GM19395 (cell line): Measurements from ENCODE around the gene PAAF1.

Experiments
- ATAC-seq: cut with Tn5 transposase; IDR thresholded peaks from one replicate; pipeline ENCODE4 v1.9.1; 2021; ENCODE audit warnings: mild to moderate bottlenecking, moderate library complexity; ENCODE audit not compliant: unreplicated experiment

Gene PAAF1

DNA sequence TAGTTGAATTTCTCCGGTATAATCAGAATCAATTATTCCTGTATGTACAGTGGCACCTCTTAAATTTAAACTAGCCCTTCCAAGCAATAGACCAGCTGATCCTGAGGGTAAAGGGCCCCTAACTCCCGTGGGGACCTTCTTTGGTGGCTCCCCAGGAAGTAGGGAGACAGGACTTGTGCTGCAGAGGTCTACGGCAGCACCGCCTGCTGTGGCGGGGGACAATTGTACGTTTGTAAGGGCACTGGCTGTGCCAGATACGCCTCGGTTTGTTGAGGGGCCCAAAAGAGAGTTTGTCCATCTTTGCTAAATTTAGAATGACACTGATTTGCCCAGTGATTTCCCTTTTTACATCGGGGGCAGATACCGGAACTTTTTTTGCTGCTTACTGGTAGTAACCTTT is 68.1 kb downstream of the PAAF1 start:
- ATAC-seq = no peak

DNA sequence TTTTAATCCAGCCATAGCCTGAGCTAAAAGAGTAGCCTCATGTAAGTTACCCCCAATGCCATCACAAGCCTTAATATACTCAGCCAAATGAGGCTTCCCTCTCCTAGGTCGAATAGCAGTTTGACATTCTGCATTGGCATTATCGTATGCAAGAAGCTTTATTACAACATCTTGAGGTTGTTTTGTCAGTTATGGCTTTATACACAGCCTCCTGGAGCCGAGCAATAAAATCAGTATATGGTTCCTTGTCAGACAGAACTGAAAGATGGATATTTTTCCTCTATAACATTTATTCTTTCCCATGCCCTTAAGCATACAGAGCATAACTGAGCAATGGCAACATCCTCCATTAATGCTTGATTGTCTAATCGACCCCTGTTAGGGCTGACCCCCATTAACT is 68.6 kb downstream of the PAAF1 start:
- ATAC-seq = no peak

DNA sequence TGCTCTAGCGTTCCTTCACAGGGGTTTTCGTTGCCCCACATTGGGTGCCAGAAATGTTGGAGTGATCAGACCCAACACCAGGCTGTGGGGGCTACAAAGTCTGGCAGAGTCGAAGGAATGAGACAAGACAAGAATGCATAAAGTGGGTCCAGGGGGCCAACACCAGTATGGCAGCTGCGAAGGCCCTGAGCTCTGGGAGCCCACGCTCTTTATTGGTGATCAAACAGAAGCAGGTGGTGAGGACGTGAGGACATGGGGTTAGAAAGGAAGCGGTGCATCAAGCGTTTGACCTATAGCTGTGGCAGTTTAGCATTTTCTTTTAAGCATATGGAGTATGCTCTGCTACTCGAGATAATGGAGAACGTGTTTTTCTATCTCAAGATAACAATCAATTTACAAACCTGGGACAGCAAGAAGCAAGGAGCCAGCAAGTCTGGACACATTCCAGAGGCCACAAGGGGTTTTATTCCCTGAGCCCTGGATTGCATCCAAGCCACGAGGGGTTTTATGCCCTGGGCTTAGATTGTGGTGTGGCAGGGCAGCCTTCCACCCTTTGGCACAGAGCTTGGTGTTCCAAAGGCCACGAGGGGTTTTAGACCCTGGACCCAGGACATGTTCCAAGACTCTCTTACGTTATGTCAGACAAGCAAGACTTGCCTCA is 70.1 kb downstream of the PAAF1 start:
- no peak for ATAC-seq

DNA sequence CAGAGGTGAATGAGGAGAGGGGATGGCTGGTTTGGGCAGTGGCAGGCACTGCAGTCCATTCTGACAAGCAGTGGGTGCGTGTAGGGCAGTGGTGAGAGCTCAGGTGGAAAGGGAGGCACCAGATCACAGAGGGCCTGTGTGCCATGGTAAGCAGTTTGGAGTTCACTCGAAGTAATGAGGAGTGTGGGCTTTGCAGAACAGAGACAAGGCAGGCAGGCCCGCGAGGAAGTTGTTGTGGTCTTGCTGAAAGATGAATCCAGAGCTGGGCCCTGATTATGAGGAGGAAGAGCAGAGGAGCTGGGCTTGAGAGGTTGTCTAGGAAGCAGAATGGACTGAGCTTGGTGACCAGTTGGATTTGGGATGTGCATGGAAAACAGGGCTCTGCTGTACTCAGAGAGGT is 72.4 kb downstream of the PAAF1 start:
- no peak for ATAC-seq

DNA sequence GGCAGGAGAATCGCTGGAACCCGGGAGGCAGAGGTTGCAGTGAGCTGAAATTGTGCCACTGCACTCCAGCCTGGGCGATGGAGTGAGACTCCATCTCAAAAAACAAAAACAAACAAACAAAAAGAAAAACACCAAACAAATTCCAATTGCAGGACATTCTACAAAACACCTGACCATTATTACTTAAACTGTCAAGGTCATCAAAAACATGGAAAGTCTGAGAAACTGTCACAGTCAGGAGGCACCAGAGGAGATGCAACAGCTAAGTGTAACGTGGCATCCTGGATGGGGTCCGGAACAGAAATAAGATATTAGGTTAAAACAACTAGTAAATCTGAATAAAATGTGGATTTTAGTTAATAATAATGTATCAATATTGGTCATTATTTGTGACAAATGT is 73.1 kb downstream of the PAAF1 start:
- no peak for ATAC-seq

DNA sequence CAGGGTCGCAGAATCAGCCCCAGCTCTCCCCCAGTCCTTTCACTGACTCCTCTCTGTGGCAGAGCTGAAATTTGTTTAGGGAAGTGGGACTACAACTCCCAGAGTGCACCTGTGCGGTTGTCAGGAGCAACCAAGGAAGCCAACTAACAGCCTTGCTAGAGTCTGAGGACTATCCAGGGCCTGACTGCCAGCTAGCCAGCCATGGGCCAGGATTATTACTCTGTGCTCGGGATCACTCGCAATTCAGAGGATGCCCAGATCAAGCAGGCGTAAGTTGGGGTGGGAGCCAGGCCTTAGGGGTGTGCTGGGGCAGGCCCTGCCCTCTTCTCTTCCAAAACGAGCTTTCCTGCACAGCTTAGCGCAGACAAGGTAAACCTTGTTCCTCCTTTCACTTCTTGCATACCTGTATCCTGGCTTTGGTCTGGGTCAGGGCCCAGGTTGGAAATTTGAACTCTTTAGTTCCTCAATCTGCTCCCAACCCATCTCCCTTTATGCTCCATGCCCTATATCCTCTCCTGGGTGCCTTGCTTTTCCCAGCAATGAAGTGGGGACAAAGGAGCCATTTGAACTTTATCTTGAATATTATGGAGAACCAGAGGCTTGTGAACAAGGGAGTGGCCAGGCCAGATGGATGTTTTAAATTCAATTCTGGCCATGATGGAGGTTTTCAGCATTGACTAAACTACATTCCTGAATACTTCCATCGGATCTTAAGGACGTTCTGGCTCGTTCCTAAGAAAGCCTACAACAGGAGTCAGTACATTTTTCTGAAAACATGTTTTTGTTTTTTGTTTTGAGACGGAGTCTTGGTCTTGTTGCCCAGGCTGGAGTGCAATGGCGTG is 74.3 kb downstream of the PAAF1 start, which contains the start of gene DNAJB13:
TSS of gene DNAJB13 (plus strand) at position 158 of the 842 bp plus-strand sequence. CDS start at position 202, 44 bp downstream.
- ATAC-seq = no peak

DNA sequence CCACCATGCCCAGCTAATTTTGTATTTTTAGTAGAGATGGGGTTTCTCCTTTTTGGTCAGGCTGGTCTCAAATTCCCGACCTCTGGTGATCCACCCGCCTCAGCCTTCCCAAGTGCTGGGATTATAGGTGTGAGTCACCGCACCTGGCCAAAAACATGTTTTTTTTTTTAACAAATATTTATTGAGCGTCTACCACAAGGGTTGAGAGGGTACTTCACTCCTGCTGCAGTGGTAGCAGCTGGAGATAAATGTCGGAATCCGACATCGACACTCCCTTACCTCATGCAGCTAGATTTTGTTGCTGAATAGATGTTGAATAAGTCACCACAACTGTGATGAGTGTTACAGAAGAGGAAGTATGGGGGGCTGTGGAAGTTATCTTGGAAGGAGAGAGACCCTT is 75.0 kb downstream of the PAAF1 start:
- ATAC-seq = no peak

DNA sequence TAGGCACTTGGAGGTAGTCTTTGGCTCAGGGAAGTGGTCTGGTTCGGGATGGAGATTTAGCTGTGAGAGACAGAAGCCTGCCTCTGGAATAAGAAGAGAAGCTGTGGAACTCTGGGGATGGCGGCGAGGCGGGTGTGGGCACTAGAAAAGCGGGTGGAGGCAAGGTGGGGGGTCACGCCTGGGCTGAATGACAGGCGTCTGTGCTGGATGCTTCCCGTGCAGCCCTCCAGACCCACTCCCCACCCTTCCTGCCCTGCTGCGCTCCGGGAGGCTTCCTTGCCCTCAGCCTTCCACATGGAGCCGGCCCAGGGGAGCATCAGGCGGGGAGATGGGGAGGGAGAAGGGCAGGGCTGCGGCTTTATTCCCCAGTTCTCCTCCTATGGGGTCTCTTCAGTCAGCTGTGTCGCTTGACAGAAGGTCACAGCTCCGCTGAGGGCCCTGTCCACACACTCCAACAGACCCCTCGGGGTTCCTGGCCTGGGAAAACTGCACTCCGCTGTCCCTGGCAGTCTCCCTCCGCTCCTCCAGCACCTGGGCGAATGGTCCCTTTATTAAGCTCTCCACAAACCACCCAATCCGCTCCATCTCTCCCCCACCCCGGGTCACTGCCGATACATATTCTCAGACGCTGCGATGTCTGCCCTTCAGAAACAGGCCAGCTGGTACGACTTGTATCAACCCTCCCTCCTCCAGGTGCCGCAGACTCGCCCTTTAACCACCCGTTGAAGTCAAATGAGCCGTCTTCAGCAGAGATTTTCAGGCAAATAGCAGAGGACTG is 80.3 kb downstream of the PAAF1 start:
- no peak for ATAC-seq

DNA sequence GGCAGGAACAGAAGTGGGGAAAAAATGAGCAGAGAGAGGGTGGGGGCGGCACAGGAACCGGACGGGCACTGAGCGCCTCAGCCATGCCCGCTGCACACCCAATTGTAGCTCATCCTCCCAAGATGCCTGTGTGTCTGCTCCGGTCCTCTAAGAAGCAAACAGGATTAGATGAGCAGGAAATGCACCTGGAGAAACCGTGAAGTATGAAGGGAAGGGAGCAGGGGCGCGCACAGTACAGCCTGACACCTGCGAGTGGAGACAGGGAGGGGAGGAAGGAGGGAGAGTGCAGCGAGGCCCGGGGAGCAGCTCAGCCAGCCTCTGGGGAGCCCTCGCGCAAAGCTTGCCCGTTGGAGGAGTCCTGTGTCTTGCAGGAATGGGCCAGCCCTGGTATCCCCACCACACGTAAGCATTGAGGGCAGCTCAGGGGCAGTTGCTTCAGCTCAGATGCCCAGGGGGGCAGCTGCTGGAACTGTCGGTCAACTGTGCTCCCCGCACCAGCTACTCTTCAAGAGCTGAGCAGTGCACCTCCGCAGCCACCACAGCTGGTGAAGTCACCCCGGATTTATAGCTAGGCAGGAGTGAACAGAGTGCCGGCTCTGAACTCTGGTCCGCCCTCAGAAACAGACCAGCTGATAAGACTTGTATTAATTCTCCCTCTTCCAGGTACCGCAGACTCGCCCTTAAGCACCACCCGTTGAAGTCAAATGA is 81.0 kb downstream of the PAAF1 start:
- no peak for ATAC-seq

DNA sequence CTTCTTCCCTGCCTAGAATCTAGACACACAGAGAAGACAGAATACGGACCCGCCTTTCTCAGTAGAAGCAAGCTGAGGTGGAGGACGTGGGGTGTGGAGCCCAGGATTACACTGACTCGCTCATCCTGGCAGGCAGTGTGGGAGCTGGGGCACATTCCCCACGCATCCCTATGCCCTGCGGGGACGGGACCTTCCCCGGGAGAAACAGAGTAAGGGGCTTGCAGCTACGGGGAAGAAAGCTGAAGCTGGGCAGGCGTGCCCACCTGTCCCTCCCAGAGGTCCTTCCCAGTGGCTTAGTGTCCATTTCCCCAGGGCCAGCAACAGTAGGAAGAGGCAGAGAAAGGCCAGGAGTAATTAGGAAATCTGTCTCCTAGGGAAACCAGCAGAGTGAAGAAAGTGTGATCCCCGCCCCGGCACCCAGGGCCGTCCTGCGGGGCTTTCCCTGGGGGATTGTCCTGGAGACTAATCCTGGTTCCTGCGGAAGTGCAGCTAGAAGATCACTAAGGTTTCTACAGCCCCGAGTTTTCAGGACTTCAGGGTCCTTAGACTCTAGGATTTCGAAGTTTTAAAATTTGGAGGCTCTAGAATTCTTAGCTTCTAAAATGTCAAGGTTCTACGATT is 81.8 kb downstream of the PAAF1 start:
- ATAC-seq = no peak

DNA sequence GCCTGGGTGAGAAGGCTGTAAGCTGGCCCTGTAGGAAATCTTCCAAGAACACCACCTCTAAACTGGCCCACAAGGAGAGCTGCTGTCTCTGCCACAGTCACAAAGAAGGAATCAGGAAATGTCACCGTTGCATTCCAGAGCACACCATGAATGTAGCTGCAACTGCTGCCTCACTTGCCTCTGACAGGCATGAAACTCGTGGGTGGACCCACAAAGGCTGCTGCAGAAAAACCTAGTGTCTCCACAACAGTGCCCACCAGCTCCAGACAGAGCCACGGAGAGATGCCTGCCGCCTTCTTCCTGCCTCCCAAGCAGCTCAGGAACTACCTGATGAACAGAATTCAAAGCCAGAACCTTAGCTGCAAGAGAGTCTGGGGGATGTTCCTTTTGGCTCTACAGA is 84.5 kb downstream of the PAAF1 start:
- no peak for ATAC-seq

DNA sequence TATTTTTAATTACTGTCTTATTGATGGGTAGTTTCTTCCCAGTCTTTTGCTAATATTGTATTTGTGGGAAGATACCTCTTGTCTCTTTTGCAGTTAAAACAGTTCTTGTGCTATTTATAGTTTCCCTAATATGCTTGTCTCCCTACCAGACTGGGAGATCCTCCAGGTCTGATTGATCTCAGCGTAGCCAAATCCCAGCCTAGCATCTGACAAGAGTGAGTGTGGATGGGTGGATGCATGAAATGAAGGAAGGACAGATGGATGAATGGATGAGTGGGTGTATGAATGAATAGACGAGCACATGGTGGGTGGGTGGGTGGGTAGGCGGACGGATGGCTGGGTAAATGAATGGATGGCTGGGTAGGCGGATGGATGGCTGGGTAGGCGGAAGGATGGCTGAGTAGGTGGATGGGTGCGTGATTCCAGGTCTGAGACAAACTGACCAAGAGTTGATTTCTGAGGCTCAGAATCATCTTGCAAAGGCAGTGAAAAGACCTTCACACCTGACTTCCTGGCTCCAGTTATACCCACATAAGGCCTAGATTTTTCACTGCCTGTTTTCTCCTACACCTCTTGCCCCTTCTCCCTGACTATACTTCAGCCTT is 85.4 kb downstream of the PAAF1 start:
- ATAC-seq = no peak

DNA sequence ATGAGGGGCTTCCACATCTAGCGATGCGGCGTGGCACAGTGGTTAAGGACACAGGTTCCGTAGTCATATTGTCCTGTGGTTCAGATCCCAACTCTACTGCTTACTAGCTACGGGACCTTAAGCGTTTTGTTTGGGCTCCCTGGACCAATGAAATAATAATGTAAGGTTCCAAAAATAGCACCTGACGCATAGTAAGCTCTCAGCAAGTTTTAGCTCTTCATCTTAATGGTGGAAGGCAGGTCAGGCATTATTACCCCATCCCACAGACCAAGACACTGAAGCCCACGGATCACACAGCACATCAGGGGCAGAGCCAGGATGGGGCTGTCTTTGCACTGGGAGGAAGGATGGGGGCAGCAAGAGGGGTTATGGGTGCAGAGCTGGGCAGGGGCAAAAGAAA is 87.1 kb downstream of the PAAF1 start:
- no peak for ATAC-seq

DNA sequence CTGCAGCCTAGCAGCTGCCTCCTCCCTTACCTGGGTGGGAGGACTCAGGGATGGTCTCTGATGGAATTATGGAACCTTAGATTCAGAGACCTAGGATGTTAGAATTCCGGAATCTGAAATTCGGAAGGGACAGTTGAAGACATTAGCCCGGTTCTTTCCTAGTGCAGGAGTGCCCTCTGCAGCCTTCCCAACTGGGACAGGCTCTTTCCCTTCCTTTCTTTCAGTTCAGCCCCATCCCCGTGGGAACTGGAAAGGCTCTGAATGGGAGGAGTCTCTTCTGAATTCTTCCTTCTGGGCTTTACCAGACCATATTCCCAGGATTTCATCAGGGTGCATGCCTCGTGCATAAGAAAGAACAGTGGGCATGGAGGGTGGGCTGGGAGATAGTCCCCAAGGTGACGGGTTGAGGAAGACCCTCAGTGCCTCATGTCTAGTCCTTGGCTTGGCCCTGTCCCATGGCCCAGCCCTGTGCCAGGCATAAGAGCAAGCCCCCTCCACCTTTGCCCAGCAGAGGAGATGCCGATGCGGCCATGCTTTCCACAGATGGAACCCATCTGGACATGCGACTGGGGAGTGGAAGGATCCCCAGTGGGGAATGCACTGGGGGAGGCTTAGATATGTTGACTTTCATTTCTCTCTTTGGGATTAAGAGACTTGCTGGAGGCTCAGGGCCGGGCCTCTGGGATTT is 88.4 kb downstream of the PAAF1 start:
- no peak for ATAC-seq

DNA sequence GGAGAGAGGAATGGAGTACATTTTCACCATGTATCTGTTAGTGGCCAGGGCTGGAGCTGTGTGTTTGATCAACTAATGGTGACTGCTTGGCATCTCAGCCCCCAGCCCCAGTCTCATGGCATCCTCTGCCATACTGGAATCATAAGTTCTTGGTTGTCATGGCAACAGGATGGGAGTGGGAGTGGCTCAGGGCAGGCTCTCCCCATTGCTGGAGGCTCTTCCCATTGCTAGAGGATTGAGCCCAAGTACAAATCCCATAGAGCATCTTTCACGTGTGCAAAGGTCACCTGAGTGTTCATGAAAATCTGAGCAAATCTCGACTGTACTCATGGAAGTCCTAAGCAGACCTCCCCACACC is 88.9 kb downstream of the PAAF1 start:
- no peak for ATAC-seq

DNA sequence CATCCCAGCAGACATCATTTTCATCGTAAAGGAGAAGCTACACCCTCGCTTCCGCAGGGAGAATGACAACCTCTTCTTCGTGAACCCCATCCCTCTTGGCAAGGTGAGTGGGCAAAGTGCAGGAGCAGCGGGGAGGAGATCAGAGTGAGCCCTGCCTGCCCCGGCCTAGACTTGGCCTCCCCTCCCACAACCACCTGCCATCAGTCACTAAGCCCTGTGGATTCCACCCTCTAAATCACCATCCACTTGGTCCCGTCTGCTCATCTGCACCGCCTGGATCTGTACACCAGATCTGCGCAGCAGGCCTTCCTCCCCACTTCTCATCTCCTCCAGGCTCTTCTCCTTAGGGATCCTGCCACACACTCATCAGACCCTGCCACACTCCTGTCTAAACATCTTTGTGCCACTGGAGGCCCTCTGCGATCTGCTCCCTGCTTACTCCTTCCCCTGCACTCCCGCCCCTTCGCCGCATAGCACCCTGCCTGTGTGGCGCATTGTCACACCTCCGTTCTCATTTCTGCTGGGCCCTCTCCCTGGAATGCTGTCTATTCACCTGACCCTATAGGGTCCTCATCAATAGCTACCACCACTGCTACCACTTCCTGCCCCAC is 91.7 kb downstream of the PAAF1 start:
- ATAC-seq = no peak

DNA sequence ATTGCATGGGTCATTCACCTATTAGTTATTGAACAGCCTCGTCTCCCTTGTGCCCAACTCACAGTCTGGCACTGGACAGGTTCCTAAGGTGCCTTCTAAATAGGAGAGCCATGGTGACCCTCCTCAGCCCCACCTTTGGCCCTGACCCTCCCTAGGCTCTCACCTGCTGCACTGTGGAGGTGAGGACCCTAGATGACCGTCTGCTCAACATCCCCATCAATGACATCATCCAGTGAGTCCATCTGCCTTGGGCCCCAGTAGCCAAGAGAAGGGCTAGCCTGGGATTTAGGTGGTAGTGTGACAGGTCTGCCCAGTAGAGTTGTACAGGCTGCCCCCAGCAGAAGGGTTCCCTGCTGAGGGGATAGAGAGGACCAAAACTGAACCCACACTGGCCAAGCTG is 92.3 kb downstream of the PAAF1 start:
- ATAC-seq = no peak

DNA sequence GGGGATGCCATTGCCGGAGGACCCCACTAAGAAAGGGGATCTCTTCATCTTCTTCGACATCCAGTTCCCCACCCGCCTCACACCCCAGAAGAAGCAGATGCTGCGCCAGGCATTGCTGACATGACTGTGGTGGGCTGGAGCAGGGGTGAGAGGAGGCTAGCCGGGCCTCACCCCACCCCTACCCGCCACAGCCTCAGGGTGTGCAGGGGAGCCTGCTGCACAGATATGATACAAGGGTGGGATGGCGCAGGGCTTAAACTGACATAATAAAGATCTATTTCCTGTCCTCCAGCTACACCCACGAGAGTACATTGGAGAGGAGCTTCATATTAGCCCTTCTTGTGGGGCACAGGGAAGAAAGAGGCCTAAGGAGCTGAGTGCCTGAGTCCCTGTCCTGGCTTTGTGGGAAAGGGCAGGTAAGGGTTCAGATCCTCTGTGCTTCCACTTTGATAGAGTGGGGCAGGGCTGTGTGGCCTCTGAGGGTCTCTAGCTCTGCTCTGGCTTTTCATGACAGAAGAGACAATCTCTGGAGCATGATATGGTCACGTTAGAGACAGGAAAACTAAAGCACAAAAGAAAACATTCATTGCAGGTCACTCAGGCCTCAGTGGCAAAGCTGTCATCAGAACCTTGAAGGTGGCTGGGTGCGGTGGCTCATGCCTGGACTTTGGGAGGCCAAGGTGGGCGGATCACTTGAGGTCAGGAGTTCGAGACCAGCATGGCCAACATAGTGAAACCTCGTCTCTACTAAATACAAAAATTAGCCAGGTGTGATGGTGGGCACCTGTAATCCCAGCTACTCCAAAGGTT is 93.4 kb downstream of the PAAF1 start:
- ATAC-seq = no peak
